AG04450 (cell line): ENCODE measurements around the gene OAS2. TPM values are rescaled to one million over a fixed set of nuclear protein-coding genes. Genes with fewer than 3 reads are reported as not detected.

Experiments
- CTCF ChIA-PET: fragments of 300-600, 350-600 bp; formaldehyde crosslinking; extraction: SDS; loops from one replicate; lab custom pipeline; 2022; ENCODE audit warnings: antibody characterized with exemption, inconsistent platforms; lab: Charles Lee
- POLR2A ChIA-PET: fragments of 350-600 bp; formaldehyde crosslinking; extraction: SDS; loops from one replicate; lab custom pipeline; 2021; ENCODE audit warnings: antibody characterized with exemption, inconsistent platforms; lab: Yijun Ruan, JAX
- DNase-seq: peaks from one replicate; pipeline ENCODE4 v3.0.0-alpha.2; 2011; ENCODE audit warnings: low read depth, low spot score
- H3K27ac ChIP-seq: one replicate; pipeline ENCODE4 v1.5.1; 2012; ENCODE audit warnings: low read depth, low read length, control low read depth
- H3K27me3 ChIP-seq: one replicate; pipeline ENCODE4 v1.6.0; 2012; ENCODE audit warnings: low read length; ENCODE audit not compliant: control insufficient read depth, insufficient read depth
- H3K4me3 ChIP-seq: 2 replicates; pipeline ENCODE4 v1.5.1; 2011; ENCODE audit warnings: mild to moderate bottlenecking, low read depth, low read length, control low read depth
- H3K9me3 ChIP-seq: 2 replicates; pipeline ENCODE4 v1.5.1; 2012; ENCODE audit warnings: low read length; ENCODE audit not compliant: control insufficient read depth, insufficient read depth
- CTCF ChIP-seq: IDR thresholded peaks from 2 replicates; pipeline ENCODE4 v1.5.1; 2011; ENCODE audit warnings: low read depth, low read length, control low read depth, inconsistent platforms
- polyA plus RNA-seq: library from polyadenylated mRNA; depleted of rRNA; stranded (reverse); fragments of >200 nt; gene quantifications from 2 replicates; pipeline ENCODE4 v1.2.3, GENCODE V29; 2011

Gene OAS2
- polyA plus RNA-seq, 1 experiment: 0.12 TPM

- no peak for DNase-seq
- no peaks in the 10 kb centered on the region for H3K9me3 ChIP-seq
- ChIA-PET CTCF (interaction anchor here (1.4 to 3.1 kb wide), 2 partner anchors 14 to 17 kb away, joined by 4 to 23 read pairs; no protein-coding TSS in a partner anchor), POLR2A (no interaction called here)
- no peak for TF ChIP-seq CTCF
- H3K4me3 ChIP-seq: no peak overlapping the region
- no peaks in the 10 kb centered on the region for H3K27me3 ChIP-seq
- no peak overlapping the region for H3K27ac ChIP-seq
Measured at GRCh38 chr12:112979041-112979680, 842 bp downstream of the OAS2 start.

- ChIA-PET CTCF (interaction anchor here (3.1 kb wide), 1 partner anchor 12 kb away, joined by 23 read pairs; no protein-coding TSS in a partner anchor), POLR2A (no interaction called here)
- no peaks in the 10 kb centered on the region for H3K9me3 ChIP-seq
- TF ChIP-seq CTCF: no peak
- no peak overlapping the region for H3K27ac ChIP-seq
- DNase-seq: no peak
- no peaks in the 10 kb centered on the region for H3K27me3 ChIP-seq
- H3K4me3 ChIP-seq: no peak overlapping the region
Measured at GRCh38 chr12:112980491-112981158, 2.3 kb downstream of the OAS2 start.

- ChIA-PET CTCF (interaction anchor here (0.6 kb wide), 1 partner anchor 111 kb away, joined by 4 read pairs; no protein-coding TSS in a partner anchor), POLR2A (no interaction called here)
- Histone ChIP-seq H3K27me3 (peaks cover 3% of the 10 kb centered on the region), H3K9me3 (no peaks in the 10 kb centered on the region), H3K27ac (no peak overlapping the region), H3K4me3 (no peak overlapping the region)
- no peak for DNase-seq
- no peak for TF ChIP-seq CTCF
Measured at GRCh38 chr12:112985642-112986290, 7.4 kb downstream of the OAS2 start.

- peaks cover 3% of the 10 kb centered on the region for H3K27me3 ChIP-seq
- CTCF ChIA-PET: no interaction called here
- TF ChIP-seq CTCF: no peak
- POLR2A ChIA-PET: no interaction called here
- H3K4me3 ChIP-seq: no peak overlapping the region
- DNase-seq: no peak
- no peak overlapping the region for H3K27ac ChIP-seq
- H3K9me3 ChIP-seq: no peaks in the 10 kb centered on the region
Measured at GRCh38 chr12:112986291-112986800, 8.0 kb downstream of the OAS2 start.
